Superior temporal gyrus (tissue), 1 donor: ENCODE data around the gene GLRX3.
"Not testable (repeated sequence)": the region's sequence is repeated elsewhere in the genome, so short reads cannot be mapped to it uniquely, and the experiment has no call there.

Experiments
- DNase-seq: peaks from one replicate; pipeline ENCODE4 v3.0.0-alpha.2; 2016; ENCODE audit errors: extremely low spot score

The GLRX3 gene

DNA sequence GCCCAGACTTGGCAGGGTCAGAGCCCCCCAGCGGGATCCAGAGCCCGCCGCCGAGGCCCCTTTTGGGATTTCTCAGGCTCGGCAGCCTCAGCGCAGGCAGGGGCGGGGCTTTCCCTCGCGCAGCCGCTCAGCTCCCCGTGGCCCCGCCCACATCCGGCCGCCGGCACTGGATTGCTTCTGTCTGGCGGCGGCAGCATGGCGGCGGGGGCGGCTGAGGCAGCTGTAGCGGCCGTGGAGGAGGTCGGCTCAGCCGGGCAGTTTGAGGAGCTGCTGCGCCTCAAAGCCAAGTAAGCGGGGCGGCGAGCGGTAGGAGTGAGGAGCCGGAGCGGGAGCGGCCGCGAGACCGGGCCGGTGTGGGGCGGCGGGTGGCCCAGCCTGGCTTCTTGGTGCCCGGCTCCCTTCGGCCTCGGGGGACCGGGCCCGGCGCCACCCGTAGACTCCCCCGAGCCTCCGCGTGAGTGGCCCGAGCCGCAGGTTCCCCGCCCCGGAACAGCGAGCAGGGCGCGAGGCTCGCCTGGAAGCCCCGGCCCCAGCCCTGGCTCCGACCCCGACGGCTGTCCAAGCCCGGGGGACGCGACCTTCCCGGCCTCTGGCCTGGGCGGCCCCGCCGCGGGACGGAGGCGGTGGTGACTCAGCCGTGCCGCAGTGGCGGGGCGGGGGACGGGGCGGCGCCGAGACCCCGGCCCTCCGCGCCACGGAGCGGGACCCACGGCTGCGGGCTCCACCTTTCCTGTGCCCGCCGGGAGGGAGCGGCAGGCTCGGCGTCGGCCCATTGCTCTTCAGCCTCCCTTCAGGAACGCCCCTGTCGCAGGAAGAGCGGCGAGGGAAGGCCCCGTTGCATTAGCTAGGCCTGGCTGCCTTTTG is at the start of gene GLRX3:
Gene GLRX3 (plus strand): TSS at position 166 of the 864 bp plus-strand sequence. CDS start 30 bp downstream, at position 196.
- peak; percentile 86 for DNase-seq

DNA sequence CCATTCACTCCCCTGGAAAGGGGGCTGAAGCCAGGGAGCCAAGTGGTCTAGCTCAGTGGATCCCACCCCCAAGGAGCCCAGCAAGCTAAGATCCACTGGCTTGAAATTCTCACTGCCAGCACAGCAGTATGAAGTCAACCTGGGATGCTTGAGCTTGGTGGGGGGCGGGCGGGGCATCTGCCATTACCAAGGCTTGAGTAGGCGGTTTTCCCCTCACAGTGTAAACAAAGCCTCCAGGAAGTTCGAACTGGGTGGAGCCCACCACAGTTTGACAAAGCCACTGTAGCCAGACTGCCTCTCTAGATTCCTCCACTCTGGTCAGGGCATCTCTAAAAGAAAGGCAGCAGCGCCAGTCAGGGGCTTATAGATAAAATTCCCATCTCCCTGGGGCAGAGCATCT is 45.6 kb upstream of the GLRX3 start:
- not testable (repeated sequence) for DNase-seq

DNA sequence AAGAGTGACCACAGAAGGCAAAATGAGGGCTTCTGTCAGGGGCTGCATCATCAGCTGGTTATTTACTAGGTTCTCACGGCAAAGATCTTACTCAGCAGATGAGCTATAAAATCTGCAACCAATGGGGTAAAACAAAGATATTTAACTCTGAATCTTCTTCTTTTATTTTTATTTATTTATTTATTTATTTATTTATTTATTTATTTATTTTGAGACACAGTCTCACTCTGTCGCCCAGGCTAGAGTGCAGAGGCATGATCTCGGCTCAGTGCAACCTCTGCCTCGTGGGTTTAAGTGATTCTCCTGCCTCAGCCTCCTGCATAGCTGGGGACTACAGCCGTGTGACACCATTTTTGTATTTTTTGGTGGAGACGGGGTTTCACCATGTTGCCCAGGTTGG is 36.8 kb upstream of the GLRX3 start:
- DNase-seq, result no peak

DNA sequence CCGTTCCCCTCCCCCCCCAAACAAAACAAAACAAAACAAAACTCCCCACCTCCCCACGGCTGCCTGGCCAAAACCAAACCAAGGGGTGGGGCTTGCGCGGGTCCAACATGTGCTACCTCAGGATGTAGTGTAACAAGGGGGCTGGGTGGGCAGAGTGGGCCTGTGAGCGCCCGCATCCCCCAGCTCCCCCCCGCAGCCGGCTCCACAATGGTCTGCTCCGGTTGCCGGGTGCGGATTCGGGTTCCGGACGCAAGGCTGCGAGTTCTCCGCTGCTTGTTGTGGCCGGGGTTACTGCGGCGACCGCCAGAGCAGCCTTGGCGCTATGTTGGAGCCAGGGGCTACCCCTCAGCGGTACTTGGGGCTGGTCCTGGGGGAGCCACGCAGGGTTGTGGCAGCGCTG is 30.5 kb upstream of the GLRX3 start:
- no peak for DNase-seq

DNA sequence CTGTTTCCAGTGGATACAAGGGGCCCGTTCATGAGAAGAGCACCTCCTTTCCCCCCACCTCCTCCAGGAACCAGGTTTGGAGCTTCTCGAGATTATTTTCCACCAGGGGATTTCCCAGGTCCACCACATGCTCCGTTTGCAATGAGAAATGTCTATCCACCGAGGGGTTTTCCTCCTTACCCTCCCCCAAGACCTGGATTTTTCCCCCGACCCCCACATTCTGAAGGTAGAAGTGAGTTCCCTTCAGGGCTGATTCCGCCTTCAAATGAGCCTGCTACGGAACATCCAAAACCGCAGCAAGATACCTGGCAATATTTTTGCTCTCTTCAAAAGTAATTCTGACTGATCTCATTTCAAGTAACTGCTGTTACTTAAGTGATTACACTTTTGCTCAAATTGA is 28.0 kb upstream of the GLRX3 start:
- DNase-seq, result not testable (repeated sequence)

DNA sequence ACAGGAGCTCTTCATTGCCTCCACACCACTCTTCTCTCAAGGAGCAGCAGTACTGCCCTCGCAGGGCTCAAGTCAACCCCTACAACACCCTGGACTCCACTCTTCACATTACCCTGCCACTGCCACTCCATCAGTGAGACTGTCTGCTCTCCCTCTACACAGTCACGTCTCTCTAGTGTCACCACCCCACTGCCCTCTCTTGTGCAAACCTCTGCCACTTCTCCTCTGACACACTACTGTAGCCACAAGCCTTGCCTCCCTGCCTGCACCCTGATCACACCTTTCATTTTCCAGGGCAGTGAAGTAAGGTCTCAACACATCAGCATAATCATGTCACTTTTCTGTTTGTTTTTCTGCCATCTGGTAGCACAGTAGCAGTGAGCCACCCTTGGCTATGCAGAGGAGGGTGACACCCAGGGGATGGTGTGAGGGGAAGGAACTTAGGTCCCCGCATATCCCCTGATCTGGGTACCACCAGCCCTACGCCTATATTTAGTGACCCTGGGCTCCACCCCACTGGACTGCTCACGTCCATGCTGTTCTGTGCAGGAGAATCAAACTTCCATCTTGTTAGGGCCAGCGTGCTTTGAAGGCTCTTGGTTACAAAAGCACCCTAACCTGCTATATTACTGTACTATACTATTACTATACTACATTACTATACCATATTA is 27.1 kb upstream of the GLRX3 start:
- no peak for DNase-seq

DNA sequence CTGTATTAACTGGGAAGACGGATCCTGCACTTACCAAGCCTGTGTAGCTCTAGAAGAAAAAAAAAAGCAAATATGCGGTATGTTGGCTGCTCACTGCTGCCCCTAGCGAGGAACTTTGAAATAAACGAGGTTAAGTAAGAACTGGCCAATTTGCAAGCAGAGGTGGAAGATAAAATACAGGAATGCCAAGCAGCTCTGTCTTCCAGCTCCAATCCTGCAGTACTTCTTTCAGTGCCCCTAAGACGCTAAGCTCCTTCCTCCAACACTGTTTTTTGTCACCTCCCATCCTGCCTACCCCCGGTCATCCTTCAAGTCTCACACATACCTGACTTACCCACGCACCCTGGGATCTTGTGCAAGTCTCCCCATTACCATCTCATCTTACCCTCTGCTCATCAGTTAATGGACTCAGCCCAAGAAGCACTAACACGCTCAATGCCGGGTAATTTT is 26.4 kb upstream of the GLRX3 start:
- peak; percentile 94 for DNase-seq

DNA sequence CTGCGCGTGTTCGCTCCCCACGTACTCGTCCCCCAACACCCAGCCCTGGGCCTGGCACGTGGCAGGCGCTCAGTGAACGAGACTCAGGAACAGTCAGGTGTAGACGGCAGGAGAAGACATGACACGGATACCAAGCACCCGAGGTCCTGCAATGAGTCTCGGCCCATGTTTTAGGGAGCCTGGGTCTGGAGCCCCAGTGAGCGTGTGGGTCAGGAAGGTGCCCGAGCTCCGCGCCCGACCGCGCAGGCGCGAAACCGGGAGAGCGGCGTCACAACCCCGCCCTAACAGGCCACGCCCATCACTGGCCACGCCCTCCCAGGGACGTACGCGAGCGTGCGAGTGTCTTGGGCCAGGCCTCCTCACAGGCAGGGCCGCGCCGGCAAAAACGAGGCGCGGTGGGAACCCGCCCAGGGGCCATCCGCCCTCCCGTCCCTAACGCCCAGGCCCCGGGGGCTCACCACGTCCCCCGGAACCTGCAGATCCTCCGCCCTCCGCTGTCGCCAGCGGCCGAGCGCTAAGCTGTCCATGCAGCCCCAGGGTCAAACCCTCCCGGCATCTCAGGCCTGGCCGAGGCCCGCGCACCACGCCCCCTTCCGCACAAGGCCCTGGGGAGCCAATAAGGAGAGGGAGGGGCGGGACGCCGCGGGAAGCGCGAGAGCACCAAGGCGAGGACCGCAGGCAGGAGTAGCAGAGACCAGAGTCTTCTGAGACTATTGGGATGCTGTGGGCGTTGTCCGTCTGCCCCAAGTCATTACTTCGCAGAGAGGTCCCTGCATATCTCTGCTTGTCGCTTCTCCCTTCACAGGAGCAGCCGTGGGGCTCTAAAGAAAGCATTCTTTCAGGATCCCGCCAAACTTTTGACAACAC is 25.7 kb upstream of the GLRX3 start, which contains the start of gene C10orf143:
Gene C10orf143 (minus strand): TSS at position 585 of the 867 bp plus-strand sequence. CDS start 58 bp downstream, at position 527.
- DNase-seq, result peak; percentile 97

DNA sequence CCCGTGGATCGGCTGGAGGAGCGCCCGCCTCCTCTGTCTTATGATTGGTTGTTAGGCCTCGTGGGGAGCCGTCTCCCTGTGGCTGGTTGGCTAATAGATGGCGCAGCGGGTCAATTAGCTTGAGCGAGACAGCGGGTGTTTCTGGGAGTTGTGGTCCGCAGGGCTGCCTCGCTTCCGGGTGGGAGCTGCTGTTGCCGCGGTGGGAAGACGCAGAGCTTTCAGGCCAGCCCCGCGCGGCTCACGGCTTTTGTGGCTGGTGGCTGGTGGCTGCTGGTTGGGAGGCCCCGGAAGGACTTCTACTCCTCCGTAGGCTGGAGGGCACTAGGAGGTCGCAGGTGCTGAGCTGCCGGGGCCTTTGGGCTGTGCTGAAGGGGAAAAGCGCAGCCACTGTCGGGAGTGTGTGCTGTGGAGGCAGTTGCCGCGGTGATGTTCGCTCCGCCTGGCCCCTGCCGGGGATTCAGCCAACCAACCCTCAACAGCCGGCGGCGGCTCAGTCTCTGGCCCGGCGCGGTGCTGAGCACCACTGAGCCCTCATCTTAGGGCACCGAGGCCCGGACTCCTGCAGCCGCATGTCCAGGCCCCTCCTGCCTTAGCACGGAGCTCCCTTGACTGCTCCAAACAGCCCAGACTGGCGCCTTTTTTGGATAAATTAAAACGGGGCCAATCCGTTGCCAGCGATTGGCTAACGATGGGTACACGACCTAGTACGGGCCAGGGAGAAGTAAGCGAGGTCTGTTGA is 24.9 kb upstream of the GLRX3 start:
- peak; percentile 99 for DNase-seq

DNA sequence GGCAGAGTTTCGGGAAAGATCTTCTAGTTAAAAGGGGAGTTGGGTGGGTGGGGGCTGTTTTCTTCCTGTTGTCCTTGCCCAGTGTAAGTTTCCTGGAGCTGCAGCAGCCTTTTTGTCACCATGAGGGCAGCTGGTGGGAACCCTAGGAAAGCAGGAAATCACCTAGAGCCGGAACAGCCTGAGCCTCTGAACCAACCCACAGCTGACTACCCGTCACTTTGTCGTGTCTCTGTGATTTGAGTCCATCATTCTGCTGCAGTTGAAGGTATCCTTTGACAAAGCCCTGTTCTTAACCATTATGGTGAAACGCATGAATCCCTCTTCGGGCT is 24.4 kb upstream of the GLRX3 start:
- DNase-seq, result no peak

DNA sequence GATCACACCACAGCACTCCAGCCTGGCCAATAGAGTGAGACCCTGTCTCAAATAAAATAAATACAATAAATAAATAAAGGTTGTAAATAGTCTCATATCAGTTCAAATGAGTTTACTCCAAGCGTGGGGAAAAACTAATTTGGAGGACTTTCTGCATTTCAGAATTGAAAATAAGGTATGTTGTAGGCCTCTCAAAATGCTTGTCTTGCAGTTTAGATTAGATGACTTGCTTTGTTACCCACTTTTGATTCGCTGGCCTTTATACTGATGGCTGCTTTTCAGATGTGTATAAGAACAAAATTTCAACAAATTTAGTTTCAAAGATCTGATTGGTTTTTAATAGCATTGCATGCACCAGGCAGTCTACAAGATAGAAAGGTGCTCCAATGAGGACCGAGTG is 23.4 kb upstream of the GLRX3 start:
- DNase-seq, result no peak

DNA sequence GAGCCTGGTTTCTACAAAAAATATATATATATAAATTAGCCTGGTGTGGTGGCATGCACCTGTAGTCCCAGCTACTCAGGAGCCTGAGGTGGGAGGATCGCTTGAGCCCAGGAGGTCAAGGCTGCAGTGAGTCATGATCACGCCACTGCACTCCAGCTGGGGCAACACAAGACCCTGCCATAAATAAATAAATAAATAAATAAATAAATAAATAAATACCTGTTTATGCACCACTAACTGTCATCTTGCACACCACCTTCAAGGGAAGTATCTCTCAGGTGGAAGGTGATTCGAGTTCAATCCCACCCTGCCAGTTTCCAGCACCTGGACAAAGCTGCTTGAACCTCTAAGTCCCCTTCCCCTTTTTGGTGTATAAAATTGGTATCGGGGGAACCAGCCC is 19.2 kb upstream of the GLRX3 start:
- not testable (repeated sequence) for DNase-seq

DNA sequence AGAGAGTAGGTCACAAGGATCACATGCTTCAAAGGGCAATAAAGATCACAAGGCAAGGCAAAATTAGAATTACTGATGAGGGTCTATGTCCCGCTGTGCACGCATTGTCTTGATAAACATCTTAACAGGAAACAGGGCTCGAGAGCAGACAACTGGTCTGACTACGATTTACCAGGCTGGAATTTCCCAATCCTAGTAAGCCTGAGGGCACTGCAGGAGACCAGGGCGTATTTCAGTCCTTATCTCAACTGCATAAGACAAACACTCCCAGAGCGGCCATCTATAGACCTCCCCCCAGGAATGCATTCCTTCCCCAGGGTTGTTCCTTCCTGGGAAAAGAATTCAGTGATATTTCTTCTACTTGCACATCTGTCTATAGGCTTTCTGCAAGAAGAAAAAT is 18.7 kb upstream of the GLRX3 start:
- not testable (repeated sequence) for DNase-seq

DNA sequence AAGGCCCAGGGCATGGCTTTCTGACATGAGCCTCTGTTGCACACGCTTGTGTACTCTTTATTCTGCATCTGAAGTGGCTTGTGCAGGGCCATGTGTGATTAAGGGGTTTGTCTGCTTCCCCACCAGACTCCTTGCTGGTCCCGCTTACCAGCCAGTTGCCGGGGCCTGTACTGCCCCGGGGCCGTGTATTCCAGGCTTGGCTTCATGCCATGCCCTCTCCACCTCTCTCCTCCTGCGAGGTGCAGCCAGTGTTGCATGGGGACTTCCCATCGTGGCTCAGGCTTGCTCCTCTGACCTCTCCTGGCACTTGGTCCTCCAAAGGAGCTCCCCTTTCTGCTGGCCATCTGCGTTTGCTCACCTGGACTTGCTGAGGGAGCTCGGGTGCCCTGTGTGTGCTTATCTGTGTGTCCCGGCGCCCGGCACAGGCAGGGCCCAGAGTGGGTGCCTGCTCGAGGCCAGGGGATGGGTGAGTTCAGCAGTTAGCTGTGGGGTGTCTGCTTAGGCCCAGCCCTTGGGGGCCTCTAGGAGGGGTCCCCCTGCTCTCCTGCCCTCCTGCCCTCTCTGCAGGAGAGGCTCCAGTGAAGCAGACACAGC is 14.6 kb upstream of the GLRX3 start:
- no peak for DNase-seq

DNA sequence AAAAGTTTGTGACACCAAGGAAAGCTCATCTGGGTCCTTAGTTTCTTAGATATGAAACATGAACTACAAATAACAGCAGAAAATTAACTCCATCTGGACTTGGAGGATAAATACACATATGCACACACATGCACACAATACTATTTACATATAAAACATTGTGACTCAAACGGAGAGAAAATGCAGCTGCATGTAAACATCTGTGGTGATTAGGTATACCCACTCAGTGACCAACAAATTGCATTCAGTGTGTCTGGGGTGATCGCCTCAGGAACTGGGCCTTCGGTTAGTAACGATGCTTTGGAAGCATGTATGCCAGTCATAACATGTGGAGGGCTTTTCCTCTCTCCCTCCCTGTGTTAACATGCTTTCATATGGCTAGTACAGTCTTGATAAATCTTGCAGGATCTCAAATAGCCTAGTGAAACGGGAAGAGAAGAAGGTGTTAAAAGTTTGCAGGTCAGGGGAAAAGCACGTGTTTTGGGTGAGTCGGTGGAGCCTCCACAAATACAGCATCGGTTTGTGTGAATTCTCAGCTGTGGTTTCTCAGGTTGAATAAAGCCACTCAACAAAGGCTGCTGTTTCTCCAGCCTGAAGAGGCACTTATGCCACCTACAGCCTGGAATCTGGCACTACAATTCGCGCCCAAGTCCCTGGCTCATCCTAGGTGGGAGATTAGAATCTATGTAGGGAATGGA is 8.7 kb upstream of the GLRX3 start:
- peak; percentile 85 for DNase-seq

DNA sequence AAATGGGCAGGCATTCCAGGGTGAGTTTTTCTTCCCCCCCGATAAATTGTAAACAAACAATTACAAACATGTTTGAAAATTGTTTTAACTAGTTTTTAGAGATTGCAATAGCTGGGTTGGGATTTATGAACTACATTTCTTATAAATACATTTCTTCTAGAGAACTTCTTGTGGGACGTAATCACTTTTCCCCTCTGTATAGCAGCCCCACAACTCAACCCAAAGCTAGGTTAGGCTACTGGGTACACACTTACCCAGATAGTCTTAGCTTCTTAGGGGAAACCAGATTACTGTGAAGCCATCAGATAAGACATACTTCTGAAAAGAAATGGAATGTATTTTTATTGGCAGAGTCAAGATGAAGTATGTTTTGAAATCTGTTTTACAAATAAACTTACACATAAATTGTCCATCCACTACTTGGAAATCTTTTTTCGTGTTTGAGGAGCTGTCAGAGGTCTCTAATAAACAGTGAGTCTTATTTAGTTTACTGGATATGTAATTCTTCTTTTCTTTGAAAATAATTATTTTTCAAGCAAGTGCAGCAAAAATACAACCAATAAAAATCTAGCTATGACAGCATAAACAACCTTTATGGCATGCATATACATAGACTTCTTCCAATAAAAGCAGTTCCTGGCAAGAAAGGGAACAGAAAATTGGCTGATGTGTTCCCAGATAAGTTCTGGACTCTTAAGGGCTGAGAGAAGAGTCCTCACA is 8.0 kb upstream of the GLRX3 start:
- DNase-seq, result no peak

DNA sequence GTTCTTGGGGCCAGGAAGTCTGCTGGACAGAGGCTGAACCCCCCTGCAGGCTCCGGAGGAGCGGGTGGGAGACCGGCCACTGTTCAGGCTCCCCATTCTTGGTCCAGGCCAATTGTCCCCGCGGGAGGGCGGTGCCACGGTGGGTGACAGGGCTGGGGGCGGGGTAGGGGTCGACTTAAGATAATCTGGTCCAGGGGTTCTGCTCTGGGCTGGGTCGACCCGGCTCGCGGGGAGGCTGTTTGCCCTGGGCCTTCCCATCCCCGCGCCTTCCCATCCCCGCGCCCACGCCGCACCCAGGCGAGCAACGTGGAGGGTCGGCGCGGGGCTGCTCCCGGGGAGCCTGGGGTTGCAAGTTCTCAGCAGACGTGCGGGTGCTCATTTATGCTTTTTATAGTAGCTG is 7.3 kb upstream of the GLRX3 start:
- no peak for DNase-seq

DNA sequence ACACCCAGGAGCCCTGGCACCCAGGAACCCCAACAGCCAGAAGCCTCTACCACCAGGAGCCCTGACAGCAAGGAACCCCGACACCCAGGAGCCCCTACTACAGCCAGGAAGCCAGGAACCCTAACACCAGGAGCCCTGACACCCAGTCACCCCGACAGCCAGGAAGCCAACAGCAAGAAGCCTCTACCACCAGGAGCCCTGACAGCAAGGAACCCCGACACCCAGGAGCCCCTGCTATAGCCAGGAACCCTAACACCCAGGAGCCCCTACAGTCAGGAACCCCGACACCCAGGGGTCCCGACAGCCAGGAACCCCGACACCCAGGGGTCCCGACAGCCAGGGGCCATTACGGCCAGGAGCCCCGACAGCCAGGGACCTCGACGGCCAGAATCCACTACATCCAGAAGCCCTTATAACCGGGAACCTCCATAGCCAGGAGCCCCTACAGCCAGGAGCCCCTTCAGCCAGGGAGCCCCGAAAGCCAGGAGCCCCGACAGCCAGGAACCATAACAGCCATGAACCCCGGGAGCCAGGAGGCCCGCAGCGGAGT is 440 bp upstream of the GLRX3 start:
- DNase-seq, result no peak

DNA sequence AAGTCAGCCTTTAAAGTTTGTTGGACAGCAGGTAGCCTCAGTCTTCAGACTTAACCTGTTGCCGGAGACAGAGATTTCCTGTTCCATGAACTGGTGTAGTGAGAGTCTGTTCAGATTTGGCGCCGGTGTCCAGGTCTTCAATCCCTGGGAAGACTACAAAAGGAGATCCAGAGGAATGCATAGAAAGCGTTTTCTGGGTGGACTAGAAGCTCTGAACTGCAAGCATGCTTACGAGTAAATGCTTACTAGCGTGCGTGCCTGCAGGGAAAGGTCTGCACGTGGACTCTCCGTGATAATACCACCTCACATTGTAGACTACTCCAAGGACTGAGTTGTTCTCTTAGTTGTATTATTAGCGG is 878 bp downstream of the GLRX3 start:
- no peak for DNase-seq
